GM21447 (cell line): ENCODE results near the gene WNT10A.

Experiments
- ATAC-seq: cut with Tn5 transposase; IDR thresholded peaks from one replicate; pipeline ENCODE4 v1.9.1; 2021; ENCODE audit not compliant: unreplicated experiment

Gene WNT10A

DNA sequence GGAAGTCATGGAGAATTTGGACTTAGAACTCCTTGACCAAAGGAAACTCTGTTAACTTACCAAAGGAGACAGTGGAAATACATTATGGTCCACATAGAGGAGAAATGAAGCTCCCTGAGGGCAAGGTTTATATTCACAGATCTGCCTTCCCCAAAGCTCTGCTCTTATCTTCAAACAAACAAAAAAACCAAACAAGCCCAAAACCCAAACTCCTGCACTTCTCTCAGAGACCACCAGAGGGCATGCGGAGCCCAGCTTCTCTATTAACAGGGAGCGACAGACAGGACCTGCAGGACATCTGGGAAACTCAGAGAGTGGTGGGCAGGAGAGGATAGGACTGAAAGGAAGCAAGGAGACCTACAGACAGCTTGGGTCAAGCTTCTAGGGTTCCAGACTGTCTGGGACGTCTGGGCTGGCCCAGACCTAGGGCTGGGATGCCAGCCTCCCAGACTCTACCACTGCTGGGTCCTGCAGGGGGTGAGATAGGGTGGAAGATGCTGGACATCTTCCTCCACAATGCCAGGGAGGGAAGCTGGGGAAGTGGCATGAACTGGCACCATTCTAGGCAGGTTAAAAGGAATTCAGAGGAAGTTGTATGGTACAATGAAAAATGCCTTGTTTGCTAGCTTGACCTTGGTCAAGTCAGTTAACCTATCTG, 4.0 kb upstream of the WNT10A start:
- no peak for ATAC-seq

DNA sequence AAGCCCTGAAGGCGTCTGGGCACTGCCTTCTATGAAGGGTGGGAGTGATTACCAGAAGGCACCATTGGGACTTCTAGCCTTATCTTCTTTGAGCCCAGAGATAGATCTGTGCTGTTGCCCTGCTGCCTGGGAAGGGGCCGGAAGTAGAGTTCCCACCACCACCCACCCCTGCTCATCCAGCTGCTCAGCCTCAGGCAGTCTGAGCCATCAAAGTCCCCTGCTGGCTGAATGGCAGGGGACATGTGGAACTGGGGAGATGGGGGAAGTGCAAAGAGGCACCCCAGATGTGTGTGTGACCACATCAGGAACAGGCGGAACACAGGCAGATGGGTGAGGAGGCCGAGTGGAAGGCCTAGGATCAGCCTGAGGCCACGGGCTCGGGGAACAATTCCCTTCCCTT, 3.3 kb upstream of the WNT10A start:
- no peak for ATAC-seq

DNA sequence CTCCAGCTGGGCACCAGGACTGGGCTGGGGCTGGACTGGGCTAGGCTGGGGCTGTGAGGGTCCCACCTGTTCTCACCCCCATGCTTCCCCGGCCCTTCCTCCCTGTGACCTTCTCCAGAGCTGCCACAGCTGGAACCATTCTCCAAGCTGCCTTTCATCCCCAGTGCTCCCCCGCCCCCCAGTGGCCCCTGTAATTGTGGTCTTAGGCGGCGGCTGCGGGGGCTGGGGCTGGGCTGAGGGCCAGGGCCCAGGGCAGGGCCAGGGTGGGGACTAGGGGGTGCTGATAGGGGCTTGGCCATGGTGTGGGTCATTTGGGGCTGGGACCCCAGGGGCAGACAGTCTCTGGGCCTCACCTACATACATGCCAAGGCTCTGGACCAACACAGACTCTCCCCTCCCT, 2.8 kb upstream of the WNT10A start:
- ATAC-seq, result no peak

DNA sequence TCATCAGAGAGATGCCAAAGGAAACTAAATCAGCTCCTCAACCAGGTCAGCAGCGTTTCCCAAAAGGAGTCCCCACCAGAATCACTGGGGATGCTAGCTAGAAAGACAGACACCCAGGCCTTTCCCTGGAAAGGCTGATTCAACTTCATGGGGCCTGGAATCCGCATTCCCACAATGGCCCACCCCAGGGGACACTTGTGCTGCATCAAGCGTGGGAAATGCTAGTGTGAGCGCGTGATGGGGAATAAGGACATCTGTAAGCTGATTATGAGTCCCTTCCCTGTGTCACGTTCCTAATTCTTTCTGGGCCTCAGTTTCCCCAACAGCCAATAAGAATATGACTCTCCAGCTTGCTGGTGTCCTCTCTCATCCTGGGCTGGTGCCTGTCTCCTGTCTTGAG, 2.2 kb upstream of the WNT10A start:
- no peak for ATAC-seq

DNA sequence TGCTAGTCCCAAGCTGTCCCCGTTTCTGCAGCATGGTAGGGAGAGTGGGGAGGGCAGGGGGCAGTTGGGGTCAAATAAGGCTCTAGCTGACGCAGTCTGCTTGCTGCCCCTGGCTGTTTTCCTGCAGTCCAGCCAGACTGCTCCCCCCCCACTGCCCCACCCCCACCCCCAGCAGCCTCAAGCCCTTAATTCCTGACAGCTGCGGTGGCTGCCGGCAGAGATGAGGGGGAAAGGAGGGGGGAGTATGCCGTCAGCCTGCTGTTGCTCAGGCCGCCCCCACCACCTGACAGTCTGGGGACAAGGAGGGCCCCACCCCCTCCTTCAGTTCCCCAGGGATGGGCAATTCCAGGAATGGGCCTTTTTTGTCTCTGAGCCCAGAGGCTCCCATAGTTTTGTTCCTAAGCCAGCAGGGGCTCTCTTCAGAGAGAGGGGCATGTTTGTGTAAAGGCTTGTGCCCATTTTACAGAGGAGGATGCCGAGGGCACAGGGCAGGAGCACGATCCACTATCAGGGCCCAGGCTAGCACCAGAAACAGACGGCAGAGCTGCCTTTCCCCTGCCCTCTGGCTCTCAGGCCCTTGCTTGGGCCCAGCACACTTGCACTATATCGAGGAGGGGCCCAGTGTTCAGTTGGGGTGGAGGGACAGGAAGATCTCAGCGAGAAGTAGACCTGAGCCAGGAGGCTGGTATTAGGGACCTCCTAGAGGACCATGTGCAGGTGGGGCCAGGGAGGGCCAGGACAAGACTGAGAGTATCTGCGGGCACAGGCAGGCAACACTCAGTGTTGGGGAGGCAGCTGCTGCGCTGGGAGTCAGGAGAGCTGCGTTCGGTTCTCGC, 1.5 kb upstream of the WNT10A start:
- no peak for ATAC-seq

DNA sequence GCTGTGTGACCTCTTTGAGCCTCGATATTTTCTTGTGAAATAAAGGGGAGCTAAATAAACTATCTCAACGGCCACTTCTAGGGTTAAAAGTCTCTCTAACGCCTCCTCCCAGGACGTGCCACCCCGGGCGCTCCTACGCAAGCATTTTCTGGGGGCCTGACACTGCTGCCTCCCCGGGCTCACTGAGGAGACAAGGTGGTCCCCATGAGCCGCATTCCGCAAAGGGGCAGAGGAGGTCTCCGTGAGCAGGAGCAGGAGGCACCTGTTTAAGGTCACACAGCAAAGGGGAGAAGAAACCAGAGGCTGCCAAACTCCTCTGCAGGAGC, 913 bp upstream of the WNT10A start:
- no peak for ATAC-seq

DNA sequence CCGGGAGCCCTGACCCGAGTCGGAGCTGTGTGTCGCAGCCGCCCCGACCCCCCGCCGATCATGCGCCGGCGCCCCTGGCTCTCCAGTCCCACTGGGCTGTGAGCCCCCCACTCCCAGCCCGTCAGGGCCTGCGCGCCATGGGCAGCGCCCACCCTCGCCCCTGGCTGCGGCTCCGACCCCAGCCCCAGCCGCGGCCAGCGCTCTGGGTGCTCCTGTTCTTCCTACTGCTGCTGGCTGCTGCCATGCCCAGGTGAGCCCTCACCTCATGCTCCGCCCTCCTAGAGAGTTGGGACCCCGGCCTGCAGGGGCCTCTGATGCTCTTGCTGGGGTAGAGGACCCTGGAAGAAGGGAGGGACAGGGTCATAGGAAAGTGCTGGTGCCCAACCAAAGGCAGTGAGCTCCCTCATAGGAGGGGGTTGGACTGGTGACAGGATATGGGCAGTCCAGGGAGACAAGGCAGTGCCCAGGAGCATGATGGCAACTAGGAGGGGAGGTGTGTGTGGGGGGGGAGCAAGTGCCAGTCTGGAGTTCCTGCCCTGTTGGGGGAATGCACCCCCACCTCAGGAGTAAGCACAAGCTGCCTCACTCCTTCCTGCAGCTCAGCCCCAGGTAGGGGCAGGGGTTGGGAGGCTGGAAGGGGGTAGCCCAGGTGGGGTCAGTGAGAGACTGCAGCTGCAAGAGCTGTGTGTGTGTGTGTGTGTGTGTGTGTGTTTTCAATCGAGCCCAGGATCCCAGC, 375 bp downstream of the WNT10A start:
- no peak for ATAC-seq

DNA sequence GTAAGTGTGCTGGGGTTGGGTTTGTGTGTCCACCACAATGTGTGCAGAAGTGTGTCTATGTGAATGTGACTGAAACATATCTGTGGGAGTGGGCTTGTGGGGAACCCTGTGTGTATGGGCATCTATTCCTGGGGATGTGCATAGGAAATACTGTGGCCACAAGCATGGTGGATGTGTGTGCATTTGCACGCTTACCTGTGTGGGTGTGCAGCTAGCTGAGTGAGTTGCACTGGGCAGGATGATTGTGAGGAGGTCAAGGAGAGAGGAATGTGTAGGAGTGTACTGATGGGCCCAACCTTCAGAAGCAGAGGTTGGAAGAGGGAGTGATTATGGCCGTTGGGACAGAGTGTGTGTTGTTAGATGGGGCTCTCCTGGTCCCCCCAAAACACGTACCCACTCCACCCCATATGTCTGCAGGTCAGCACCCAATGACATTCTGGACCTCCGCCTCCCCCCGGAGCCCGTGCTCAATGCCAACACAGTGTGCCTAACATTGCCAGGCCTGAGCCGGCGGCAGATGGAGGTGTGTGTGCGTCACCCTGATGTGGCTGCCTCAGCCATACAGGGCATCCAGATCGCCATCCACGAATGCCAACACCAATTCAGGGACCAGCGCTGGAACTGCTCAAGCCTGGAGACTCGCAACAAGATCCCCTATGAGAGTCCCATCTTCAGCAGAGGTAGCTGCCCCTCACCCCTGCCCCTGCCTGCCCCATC, 1.2 kb downstream of the WNT10A start:
- ATAC-seq, result no peak

DNA sequence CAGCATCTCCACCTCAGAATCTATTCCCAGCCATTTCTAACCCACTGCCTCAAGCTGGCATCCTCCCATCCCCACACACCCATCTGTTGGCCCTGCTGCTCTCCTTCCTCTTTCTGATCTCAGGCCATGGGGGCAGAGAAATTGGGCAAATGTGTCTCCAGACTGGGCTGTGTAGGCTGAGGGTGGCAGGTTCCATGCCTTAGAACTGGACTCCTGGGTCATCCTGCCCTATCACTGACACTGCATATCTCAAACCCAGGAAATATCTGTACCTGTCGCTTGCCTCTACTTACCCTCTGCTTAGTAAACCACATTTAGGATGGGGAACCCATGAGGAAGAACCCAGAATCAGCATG, 1.8 kb downstream of the WNT10A start:
- no peak for ATAC-seq

DNA sequence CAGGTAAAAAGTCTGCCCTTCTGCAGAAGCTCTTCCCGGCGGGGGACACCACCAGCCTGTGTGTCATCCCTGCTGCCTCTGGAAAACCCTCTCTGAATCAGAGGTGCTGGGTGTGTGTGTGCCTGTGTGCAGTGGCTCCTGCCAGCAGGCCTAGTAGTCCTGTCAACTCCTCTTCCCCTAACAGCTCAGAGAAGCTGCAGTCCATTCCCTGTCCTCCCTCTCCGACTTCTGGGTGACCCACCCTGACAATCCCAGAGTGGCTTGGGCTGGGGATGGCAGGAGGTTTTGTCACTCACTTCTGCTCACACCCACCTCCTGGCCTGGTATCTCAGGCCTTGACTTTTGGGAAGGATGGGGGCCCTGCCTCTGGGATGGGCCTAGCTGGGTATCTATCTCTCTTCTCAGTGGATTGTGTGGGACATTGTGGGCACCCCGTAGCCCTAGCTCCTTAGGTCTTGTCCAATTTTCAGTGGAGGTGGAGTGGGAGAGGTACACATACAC, 2.3 kb downstream of the WNT10A start:
- ATAC-seq, result no peak

DNA sequence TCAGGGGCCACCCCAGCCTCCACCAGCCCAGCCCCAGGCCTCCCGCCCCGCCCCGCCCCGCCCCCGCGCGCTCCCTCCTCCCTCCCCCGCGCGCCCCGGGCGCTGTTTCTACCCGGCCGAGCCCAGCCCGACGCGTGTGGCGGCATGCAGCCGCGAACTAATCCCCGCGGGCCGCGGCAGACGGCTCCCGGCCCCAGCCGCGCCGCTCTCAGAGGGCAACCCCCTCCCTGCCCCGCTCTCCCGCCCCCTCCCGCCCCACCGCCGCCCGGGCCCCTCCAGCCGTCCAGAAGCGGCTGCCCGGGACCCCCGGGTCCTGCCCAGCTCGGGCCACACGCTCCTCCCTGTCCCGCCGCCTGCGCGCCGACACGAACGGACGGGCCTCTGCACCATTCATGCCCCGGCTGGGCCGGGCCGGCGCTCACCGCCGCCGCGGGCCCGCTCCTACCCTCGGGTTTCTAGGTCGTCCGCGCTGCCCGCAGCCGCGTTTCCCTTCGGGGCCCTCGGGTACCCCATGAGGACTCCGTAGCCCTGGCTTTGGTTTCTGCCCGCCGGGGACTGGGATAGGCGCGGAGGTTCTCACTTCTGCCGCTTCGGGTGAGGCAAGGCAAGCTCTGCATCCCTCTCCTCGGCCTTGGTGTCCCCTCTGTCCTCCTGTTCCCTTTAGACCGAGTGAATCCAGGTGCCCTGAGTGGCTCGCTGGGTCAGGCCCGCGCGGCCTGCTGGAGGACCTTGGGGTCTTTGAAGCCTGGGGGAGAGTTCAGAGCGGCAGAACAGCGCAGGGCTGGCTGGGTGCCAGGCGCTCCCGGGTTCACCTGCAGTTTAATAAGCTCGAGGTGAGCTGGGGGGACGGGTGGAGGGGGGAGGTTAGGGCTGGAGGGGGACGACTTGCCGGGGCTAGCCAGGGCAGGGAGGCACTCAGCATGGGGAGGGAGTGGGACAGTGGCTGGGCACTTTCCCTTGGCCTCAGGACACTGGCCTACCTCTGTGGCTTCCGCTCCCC, 3.1 kb downstream of the WNT10A start:
- ATAC-seq, result no peak

DNA sequence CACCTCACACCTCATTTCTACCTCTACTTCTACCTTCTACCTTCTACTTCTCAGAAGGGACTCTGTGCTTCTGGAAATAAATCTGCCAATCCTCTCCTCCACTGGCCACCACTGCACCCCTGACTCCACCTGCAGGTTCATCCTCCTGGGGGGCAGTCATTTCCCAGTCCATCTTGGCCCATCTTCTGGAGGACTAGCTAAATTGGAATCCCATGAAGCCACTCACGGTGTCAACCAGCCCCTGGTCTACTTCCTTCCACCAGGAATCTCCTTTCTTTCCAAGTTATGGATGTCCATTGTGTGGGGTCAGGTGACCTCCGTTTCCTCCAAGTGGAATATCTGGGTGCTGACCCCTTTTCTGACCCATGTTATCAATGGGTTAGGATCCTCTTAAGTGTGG, 3.9 kb downstream of the WNT10A start:
- ATAC-seq, result no peak

DNA sequence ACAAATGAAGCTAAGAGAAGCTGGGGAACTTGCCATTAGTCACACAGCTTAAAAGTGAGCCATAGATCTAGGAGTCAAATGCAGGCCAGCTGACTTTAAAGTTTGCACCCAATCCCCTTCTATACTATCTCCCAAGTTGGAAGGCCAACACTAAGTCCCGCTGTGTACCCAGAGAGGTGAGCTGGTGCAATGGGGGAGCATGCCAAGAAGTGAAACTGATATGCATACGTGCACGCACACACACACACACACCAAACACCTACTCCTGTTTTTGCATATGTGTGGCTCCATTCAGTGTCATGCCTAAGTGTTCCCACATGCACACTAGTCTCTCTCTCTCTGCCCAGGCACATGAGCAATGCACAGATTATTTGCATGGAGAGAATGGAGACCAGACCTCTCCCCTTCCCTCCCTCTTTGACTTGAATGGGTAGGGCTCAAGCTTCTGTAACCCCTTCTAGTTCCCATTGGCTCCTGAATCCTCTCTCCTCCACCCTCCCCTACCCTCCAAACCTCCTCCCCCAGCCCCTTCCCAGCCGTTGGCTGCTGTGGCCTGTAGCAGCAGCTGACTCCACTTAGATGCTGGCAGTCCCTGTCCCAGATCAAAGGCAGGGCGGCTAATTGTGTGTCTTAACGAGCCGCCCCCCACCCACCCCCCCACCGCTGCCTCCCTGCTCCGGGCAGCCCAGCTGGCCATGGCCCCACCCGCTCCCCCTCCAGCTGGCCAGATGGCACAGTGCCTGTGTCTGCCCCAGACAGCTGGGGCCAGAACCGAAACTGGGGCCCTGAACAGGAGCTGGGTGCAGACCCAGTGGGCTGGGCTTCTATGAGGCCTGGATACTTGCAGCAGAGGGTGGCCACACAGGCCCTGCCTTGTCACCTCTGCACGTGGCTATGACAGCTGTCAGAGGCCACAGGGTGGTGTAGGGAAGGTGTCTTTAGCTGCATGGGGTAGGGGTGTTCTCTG, 5.6 kb downstream of the WNT10A start:
- peak; percentile 70 for ATAC-seq

DNA sequence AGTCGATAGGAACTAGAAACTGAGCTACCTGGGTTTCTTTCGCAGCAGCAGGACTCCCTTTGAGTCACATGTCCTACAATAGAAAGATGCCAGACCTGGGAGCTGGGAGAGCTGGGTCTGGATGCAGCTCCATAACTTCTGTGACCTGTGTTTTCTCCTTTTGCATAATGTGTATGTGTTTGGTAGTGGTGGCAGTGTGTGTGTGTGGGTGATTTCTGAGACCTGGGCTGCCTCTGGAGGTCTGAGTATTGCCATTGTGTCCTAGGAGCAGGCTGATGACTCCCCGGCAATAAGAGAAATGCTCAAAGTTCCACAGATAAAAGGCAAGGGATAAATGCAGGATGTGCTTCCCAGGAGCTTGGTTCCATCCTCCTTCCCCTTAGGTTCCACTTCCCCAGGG, 6.4 kb downstream of the WNT10A start:
- ATAC-seq, result no peak

DNA sequence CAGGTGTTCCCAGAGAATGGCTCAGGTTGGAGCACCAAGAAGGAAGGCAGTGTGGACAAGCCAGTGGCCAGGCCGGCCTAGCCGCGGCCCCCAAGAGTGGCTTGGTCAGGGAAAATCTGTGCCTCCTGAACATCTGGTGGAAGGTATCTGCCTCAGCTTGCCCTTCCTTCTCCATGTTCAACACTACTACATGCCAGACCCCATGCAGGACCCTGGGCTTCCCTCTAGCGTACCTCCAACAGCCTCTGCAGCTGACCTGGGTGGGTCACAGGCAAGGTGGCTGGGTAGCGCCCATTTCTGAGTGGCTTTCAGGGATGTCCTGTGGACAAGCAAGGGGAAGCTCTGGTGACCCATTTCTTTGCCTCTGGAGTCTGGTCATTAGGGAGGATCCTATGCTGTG, 7.7 kb downstream of the WNT10A start:
- ATAC-seq, result no peak

DNA sequence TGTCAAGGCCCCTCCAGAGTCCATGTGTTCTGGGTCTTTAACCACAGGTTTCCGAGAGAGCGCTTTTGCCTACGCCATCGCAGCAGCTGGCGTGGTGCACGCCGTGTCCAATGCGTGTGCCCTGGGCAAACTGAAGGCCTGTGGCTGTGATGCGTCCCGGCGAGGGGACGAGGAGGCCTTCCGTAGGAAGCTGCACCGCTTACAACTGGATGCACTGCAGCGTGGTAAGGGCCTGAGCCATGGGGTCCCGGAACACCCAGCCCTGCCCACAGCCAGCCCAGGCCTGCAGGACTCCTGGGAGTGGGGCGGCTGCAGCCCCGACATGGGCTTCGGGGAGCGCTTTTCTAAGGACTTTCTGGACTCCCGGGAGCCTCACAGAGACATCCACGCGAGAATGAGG, 9.3 kb downstream of the WNT10A start:
- no peak for ATAC-seq

DNA sequence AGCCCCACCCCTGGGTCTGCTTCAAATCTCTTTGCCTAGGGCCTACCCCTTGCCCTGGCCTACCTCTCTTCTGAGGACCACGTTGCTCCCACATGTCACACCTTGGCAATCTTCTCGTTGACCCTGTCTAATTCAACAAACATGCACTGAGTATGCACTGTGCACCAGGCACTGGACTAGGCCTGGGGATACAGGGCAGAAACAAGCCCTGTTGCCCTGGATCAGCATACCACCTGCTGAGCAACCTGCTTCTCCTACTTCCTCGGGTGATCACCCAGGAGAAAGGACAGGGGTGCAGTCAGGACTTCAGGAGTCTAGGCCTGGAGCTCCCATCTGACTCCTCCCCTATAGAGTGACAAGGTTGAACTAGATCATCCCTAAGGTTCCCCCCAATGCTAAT, 9.7 kb downstream of the WNT10A start:
- no peak for ATAC-seq

DNA sequence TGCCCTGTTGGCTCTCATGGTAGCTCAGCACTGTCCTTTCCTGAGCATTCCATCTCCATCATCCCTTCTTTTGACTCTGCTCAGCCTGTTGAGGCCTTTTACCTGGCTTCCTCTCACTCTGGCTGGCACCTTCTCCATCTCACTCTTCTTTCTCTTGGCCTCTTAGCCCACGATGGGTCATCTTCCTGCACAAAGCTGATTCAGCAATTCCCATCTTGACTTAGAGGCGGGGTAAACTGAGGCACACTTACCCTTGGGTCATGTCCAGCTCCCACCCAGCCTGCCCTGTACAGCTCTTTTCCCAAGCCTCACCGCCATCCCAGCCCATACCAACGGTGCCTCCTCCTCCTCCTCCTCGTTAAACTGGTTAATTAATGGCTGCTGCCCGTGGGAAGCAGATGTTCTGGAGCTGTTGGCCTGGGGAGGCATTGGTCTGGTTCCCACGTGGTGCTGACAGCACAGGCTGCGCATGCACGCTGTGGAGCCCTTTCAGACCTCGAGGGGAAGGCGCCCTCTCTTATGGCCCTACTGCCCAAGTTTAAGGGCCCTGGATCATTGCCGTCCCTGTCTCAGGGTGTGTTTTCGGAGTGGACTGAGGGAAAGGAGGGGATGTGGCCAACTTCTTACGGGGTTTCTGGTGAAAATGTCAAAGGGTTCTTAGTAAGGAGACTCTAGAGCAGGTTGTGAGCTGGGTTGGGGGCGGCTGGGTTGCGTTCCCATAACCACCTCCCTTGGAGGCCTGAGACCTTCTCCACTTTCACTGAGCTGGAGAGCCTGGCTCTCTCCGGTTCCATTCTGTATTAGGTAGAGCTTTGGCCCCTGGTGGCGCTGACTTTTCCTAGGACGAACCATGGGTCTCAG, 10.9 kb downstream of the WNT10A start:
- no peak for ATAC-seq
